Peyer's patch (tissue), 4 donors: ENCODE data around the gene PGAP6.

Source experiments
- CTCF ChIP-seq, 6 experiments: fragments of 450-650 bp in 4 of 6; fragments of 200-600 bp in 2 of 6; sonication (generic) in 1 of 6; IDR thresholded peaks; one replicate each; pipeline ENCODE4 v1.5.1; 2017 to 2019; ENCODE audit warnings: antibody characterized with exemption in 6 of 6, mild to moderate bottlenecking in 3 of 6, moderate library complexity in 1 of 6
- POLR2A ChIP-seq, 2 donors: fragments of 450-650 bp; IDR thresholded peaks; one replicate each; pipeline ENCODE4 v1.5.1; 2017; ENCODE audit warnings: antibody characterized with exemption in 2 of 2, mild to moderate bottlenecking in 2 of 2, moderate library complexity in 2 of 2

DNA sequence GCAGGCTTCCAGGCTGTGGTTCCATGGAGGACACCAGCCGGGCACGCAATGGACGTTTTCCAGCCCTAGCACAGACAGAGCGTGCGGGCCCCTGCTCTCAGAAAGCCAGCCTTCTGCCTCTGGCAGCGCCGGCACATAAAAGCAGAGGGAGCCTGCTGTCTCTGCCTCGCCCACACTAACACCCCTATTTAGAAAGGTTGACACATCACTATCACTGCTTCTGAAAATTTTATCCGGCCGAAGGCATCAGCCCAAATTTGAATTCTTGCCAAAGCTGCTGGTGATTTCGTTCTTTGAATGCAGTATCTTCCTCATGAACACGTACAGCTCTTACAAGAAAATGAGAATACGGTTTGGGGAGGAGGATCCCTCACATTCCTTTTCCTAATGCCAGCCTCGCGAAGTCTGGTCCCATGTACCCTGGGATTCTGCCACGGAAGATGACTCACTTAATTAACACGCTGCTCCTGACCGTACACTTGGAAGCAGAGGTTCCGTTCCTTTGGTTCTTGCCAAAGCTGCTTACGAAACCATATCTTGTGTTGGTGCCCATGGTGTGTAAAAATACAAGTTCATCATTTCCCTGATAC lies 42.4 kb upstream of the PGAP6 start:
- no peak for TF ChIP-seq CTCF (IDR thresholded peaks at IDR 0.05)
- no peak for TF ChIP-seq POLR2A (IDR thresholded peaks at IDR 0.05)
